ENCODE data around the gene CTNS.

Gene CTNS

DNA sequence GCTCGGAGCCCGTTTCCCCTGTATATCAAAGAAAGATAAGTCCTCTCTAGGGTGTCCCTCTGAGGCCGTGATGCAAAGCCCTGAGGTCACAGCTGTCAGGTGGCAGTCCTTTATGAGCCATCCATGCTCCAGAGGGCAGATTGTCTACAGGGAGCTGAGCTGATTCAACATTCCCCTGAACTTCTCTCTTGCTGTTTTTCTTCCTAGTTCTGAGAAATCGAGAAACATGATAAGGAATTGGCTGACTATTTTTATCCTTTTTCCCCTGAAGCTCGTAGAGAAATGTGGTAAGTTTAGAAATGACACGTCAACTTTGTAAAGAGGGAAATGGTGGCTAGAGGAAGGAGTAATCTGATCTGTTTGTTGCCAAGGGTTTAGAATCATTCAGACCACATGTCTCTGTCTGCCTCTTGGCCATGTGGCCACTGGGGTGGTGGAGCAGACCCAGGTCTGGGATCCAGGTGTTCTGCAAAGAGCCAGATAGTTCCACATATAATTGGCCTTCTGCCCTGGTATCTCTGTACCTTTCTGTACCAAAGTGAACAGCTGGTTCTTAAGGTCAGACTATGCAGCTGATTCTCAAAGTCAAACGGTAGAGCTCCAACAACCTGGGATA is 3.5 kb downstream of the CTNS start:
- peak overlapping the region; percentile 53 for H3K27ac Mint-ChIP-seq

DNA sequence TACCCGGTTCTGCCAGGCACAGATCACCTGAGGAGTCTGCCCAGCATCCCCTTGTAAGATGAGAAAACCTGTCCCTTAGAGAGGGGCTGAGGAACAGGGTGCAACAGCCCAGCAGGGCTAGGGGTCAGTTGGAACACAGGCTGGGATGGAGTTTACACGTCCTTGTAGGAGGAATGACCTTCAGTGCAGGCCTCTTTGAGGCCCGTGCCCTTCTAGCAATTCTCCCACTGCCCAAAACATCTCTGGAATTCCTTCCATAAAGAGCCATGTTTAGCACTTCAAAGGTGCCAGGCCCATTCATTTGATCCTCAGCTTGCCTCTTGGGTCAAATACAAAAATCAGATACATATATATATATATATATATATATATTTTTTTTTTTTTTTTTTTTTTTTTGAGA is 4.5 kb downstream of the CTNS start:
- no peak overlapping the region for H3K27ac Mint-ChIP-seq

More for the DNA sequence above, 3.5 kb downstream of the CTNS start:
- H3K9me3 Mint-ChIP-seq = no peaks in the 10 kb centered on the region
- H3K27me3 Mint-ChIP-seq = no peaks in the 10 kb centered on the region
- no peak overlapping the region for H3K4me3 Mint-ChIP-seq
- no peak for ATAC-seq (ENCODE audit: low read depth)
- no peaks in the 10 kb centered on the region for H3K36me3 Mint-ChIP-seq
- H3K4me1 Mint-ChIP-seq = peaks cover 17% of the 10 kb centered on the region
- DNase-seq (ENCODE audit: low spot score in 2 of 2) = no peak

DNA sequence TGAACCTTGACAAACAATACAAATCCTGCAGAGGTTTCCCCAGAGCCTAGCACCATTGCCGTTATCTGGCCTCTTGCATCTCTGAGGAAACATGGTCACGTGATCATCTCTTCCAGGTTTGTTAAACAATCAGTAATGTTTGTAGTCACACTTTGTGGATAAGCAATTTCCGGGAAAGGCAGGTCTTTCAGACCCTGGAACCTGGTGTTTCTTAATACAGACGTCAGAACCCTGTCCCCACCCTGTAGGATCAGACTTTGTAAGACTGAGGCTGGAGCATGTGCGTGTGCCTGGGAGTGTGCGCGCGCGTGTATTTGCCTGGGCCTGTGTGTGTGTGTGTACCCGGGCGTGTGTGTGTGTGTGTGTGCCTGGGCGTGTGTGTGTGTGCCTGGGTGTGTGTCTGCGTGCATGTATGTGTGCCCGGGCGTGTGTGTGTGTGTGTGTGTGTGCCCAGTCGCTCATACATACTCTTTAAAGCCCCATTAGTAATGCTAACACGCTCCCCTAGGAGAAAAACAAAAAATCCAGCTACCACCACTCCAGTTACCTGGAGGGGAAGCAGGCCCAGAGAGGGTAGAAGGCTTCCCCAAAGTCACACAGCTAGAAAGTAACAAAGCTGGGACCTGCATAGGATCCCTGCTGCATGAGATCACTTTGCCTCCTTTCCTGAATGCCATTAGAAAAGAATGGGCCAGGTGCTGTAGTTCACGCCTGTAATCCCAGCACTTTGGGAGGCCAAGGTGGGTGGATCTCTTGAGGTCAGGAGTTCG is 5.3 kb downstream of the CTNS start:
- Mint-ChIP-seq H3K36me3 (no peaks in the 10 kb centered on the region), H3K9me3 (no peaks in the 10 kb centered on the region), H3K4me1 (peaks cover 22% of the 10 kb centered on the region), H3K4me3 (no peak overlapping the region), H3K27me3 (no peaks in the 10 kb centered on the region), H3K27ac (no peak overlapping the region)
- ATAC-seq (ENCODE audit: low read depth) (no peak), DNase-seq (ENCODE audit: low spot score in 2 of 2) (no peak)

More for the DNA sequence above, 4.5 kb downstream of the CTNS start:
- no peak for ATAC-seq (ENCODE audit: low read depth)
- H3K4me1 Mint-ChIP-seq = peaks cover 22% of the 10 kb centered on the region
- H3K36me3 Mint-ChIP-seq = no peaks in the 10 kb centered on the region
- no peaks in the 10 kb centered on the region for H3K9me3 Mint-ChIP-seq
- no peak for DNase-seq (ENCODE audit: low spot score in 2 of 2)
- no peaks in the 10 kb centered on the region for H3K27me3 Mint-ChIP-seq
- no peak overlapping the region for H3K4me3 Mint-ChIP-seq

DNA sequence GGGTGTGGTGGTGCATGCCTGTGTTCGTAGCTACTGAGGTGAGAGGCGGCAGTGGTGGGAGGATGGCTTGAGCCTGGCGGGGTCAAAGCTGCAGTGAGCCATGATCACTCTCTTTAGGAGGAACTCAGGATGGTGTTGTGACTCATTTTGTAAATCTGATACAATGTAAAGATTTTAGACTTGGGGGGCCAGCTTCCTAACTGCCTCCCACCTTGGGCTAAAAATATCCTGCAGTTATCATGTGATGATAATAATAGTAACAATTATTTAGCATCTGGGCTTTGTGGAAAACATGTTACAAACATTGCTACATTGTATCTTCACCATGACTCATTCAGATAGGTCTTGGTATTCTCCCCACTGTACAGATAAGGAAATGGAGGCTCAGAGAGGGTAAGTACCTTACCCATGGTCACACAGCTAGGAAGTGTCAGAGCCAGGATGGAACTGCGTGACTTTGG is 7.4 kb downstream of the CTNS start:
- peak overlapping the region; percentile 21 for H3K27ac Mint-ChIP-seq
- H3K4me1 Mint-ChIP-seq = peaks cover 19% of the 10 kb centered on the region
- DNase-seq (ENCODE audit: low spot score in 2 of 2) (no peak), ATAC-seq (ENCODE audit: low read depth) (no peak)
- H3K36me3 Mint-ChIP-seq = peaks cover 4% of the 10 kb centered on the region
- no peak overlapping the region for H3K4me3 Mint-ChIP-seq
- no peaks in the 10 kb centered on the region for H3K27me3 Mint-ChIP-seq
- H3K9me3 Mint-ChIP-seq = no peaks in the 10 kb centered on the region

DNA sequence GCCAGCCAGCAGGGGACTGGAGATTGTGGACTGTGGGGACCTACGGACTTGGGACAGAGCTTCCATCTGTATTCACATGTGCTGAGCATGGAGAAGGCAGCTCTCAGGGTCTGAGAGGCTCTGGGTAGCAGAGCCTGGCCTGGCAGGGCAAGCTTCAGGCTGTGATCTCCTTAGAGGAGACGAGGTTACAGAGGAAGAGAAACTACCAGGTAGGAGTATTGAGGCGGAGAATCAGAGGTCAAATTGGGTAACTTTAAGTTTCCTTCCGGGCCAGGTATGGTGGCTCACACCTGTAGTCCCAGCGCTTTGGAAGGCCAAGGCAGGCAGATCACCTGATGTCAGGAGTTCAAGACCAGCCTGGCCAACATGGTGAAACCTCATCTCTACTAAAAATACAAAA is 8.8 kb downstream of the CTNS start:
- H3K4me3 Mint-ChIP-seq = peak overlapping the region; percentile 24
- H3K9me3 Mint-ChIP-seq = no peaks in the 10 kb centered on the region
- no peaks in the 10 kb centered on the region for H3K27me3 Mint-ChIP-seq
- H3K36me3 Mint-ChIP-seq = peaks cover 6% of the 10 kb centered on the region
- no peak for DNase-seq (ENCODE audit: low spot score in 2 of 2)
- peaks cover 17% of the 10 kb centered on the region for H3K4me1 Mint-ChIP-seq
- H3K27ac Mint-ChIP-seq = peak overlapping the region; percentile 72
- no peak for ATAC-seq (ENCODE audit: low read depth)

DNA sequence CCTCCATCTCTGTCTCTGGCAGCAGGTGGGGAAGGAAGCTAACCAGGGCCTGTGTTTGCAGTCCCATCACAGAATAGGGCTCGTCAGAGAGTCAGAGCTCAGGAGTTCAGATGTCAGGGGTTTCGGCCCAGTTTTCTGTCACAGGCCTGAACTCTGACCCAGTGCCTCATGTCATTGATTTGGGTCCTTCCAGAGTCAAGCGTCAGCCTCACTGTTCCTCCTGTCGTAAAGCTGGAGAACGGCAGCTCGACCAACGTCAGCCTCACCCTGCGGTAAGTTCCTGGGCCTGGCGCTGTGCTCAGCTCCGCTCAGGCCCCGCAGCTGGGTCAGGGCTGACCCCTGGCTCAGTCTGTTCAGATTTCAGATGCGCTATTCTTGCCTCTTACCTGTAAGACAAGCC is 10.7 kb downstream of the CTNS start:
- Mint-ChIP-seq H3K27ac (no peak overlapping the region), H3K27me3 (no peaks in the 10 kb centered on the region), H3K36me3 (peaks cover 6% of the 10 kb centered on the region), H3K4me1 (peaks cover 17% of the 10 kb centered on the region), H3K4me3 (no peak overlapping the region), H3K9me3 (no peaks in the 10 kb centered on the region)
- ATAC-seq (ENCODE audit: low read depth) = no peak
- no peak for DNase-seq (ENCODE audit: low spot score in 2 of 2)

DNA sequence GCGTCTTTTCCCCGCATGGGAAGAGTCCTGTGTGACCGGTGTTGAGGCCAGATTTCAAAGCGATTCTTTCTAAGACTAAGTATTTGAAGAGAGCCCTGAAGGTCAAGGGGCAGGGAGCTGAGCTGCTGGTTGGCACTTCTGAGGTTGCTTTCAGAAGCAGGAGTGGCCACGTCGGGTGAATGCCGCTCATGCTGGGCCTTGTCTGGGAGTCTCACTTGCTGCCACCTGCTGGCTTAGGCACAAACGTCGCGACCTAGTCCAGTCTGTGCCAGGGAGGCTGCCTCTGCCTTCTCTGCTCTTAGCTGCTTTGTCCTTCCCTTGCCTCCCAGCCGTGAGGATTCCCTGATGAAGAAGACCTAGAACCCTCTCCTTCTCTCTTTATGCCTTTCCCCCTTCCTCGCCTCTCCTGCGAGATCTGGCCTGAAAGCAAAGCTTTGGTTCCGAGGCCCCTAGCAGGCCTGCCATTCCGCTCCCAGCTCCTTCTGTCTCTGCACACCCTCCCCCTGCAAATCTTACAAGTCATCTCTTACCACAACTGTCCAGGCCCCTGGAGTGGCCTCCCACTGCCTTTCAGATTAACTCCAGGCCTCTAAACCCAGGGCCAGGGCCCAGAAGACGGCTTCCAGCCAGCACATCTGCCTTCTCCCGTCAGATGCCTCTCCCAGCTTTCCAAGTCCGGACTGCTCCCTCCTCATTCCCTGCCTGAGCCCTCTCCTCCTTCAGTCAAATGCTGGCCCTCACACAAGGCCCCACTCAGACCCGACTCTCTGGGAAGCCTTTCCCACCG is 11.4 kb downstream of the CTNS start:
- Mint-ChIP-seq H3K4me3 (peak overlapping the region; percentile 12), H3K27me3 (no peaks in the 10 kb centered on the region), H3K36me3 (peaks cover 6% of the 10 kb centered on the region), H3K27ac (no peak overlapping the region), H3K4me1 (peaks cover 17% of the 10 kb centered on the region), H3K9me3 (no peaks in the 10 kb centered on the region)
- DNase-seq (ENCODE audit: low spot score in 2 of 2) (no peak), ATAC-seq (ENCODE audit: low read depth) (peak; percentile 36)

DNA sequence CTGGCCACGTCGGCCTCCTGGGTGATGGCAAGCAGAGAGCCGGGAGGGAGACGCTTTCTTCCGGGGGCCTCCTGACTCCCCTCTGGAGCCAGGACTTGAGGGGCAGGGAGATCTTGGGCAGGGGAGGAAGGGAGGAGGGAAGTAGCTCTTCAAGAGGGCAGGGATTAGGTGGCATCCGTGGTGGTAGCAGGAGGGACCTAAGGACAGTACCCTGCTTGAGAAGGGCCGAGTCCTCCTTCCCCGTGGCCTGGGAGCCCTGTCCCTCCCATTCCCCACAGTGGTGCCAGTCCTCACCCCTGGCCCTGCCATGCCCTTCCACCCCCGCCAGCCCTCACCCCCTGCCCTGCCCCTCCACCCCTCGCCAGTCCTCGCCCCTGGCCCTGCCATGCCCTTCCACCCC is 19.2 kb downstream of the CTNS start:
- H3K27me3 Mint-ChIP-seq = no peaks in the 10 kb centered on the region
- H3K9me3 Mint-ChIP-seq = no peaks in the 10 kb centered on the region
- H3K4me3 Mint-ChIP-seq = no peak overlapping the region
- peaks cover 8% of the 10 kb centered on the region for H3K36me3 Mint-ChIP-seq
- ATAC-seq (ENCODE audit: low read depth) = no peak
- DNase-seq (ENCODE audit: low spot score in 2 of 2) = no peak
- no peak overlapping the region for H3K27ac Mint-ChIP-seq
- peaks cover 9% of the 10 kb centered on the region for H3K4me1 Mint-ChIP-seq

DNA sequence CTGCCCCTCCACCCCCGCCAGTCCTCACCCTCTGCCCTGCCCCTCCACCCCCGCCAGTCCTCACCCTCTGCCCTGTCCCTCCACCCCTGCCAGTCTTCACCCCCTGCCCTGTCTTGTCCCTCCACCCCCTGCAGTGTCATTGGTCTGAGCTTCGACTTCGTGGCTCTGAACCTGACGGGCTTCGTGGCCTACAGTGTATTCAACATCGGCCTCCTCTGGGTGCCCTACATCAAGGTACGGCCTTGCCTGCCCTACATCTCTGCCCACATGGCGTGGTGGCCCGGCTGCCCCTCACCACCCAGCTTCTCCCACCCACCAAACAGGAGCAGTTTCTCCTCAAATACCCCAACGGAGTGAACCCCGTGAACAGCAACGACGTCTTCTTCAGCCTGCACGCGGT is 19.8 kb downstream of the CTNS start:
- no peaks in the 10 kb centered on the region for H3K27me3 Mint-ChIP-seq
- H3K36me3 Mint-ChIP-seq = peaks cover 8% of the 10 kb centered on the region
- DNase-seq (ENCODE audit: low spot score in 2 of 2) (no peak), ATAC-seq (ENCODE audit: low read depth) (no peak)
- peaks cover 9% of the 10 kb centered on the region for H3K4me1 Mint-ChIP-seq
- peak overlapping the region; percentile 35 for H3K27ac Mint-ChIP-seq
- no peaks in the 10 kb centered on the region for H3K9me3 Mint-ChIP-seq
- H3K4me3 Mint-ChIP-seq = no peak overlapping the region

DNA sequence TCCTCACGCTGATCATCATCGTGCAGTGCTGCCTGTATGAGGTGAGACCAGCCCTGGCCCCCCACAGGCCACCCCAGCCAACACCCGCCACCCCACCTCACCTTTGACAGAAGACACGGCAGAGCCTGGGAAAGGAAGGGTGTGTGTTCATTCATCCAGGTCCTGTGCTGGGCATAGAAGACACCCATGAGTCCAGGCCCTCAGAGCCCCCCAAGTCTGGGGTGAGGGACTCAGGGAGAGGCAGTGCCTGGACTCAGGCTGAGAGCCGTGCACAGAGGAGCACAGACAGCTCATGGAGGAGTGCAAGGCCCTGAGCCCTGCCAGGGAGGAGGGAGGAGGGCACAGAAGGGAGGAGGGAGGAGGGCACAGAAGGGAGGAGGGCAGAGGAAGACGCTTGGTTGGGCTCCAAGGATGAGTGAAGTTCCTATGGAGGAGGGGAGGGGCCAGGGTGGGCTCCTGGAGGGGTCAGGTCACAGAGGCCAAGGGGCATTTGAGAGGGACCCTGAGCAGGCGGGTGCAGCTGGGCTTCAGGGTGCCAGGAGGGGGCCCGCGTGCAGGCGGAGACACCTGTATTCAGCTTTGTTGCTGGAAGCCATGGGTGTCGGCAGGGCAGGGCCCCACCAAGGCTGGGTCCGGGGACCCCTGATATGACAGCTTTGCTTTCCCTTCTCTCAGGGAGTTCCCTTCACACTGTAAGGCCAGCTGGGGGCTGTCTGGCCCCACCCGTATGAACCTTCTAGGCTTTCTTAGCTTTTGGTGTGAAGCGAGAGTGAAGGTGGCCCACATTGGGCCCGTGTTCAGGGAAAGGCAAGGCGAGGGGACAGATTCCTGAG is 20.4 kb downstream of the CTNS start:
- H3K9me3 Mint-ChIP-seq = no peaks in the 10 kb centered on the region
- peaks cover 8% of the 10 kb centered on the region for H3K36me3 Mint-ChIP-seq
- H3K4me1 Mint-ChIP-seq = peaks cover 9% of the 10 kb centered on the region
- peak overlapping the region; percentile 35 for H3K27ac Mint-ChIP-seq
- H3K27me3 Mint-ChIP-seq = no peaks in the 10 kb centered on the region
- ATAC-seq (ENCODE audit: low read depth) (no peak), DNase-seq (ENCODE audit: low spot score in 2 of 2) (no peak)
- no peak overlapping the region for H3K4me3 Mint-ChIP-seq

DNA sequence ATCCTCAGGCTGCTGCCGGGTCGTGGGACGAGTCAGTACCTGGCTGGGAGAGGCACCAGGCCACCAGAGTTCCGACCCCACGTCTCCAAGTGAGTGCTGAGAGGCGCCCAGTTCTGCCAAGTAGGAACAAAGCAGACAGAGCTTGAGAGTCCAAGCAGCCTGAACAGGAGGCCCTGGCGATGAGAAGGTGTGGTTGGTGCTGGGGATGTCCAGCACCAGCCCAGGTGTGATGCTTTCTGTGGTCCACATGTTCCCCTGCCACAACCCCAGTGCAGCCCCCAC is 21.0 kb downstream of the CTNS start:
- Mint-ChIP-seq H3K36me3 (peaks cover 8% of the 10 kb centered on the region), H3K27me3 (no peaks in the 10 kb centered on the region), H3K4me3 (no peak overlapping the region), H3K27ac (no peak overlapping the region), H3K9me3 (no peaks in the 10 kb centered on the region), H3K4me1 (peaks cover 9% of the 10 kb centered on the region)
- ATAC-seq (ENCODE audit: low read depth) (no peak), DNase-seq (ENCODE audit: low spot score in 2 of 2) (no peak)

DNA sequence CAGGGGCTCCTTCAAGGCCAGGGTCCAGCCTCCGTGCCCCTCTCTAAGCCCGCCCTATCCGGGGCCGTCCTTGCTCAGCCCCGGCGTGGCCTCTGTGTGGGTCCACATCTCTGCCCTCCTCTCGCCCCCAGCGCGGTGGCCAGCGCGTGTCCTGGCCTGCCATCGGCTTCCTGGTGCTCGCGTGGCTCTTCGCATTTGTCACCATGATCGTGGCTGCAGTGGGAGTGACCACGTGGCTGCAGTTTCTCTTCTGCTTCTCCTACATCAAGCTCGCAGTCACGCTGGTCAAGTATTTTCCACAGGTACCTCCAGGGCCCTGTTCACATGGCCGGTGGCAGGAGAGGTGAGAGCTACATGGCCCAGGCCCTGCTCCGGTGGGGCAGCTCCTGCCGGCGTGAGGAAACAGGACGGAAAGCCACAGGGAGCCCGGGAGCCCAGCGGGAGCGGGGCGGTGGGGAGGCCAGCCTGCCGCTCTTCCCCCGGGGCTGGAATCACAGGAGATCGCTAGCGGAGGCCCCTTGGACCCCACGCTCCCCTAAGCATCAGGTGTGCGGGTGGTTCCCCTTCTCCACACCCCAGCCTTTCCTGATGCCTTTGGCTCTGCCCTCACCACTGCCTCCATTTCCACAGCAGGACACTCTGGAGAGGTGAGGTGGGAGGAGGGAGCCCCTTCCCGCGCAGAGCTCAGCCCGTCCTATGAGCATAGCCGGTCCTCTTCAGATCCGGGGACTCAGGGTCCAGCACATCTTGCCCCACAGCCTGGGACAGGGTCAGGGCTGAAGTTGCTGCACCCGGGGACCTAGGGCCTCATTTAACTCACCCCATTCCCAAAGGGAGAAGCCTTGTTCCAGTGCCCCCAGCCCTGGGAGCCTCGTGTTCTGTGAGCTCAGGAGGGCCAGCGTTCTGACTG is 21.6 kb downstream of the CTNS start:
- H3K27ac Mint-ChIP-seq = peak overlapping the region; percentile 31
- DNase-seq (ENCODE audit: low spot score in 2 of 2) (no peak), ATAC-seq (ENCODE audit: low read depth) (peak; percentile 52)
- H3K4me3 Mint-ChIP-seq = no peak overlapping the region
- no peaks in the 10 kb centered on the region for H3K27me3 Mint-ChIP-seq
- peaks cover 9% of the 10 kb centered on the region for H3K4me1 Mint-ChIP-seq
- peaks cover 8% of the 10 kb centered on the region for H3K36me3 Mint-ChIP-seq
- no peaks in the 10 kb centered on the region for H3K9me3 Mint-ChIP-seq
